ENCODE results near the gene GJB4. TPM values are rescaled to one million over a fixed set of nuclear protein-coding genes. Genes with fewer than 3 reads are reported as not detected.

GJB4 gene
- total RNA-seq, 1 donor, result not detected

DNA sequence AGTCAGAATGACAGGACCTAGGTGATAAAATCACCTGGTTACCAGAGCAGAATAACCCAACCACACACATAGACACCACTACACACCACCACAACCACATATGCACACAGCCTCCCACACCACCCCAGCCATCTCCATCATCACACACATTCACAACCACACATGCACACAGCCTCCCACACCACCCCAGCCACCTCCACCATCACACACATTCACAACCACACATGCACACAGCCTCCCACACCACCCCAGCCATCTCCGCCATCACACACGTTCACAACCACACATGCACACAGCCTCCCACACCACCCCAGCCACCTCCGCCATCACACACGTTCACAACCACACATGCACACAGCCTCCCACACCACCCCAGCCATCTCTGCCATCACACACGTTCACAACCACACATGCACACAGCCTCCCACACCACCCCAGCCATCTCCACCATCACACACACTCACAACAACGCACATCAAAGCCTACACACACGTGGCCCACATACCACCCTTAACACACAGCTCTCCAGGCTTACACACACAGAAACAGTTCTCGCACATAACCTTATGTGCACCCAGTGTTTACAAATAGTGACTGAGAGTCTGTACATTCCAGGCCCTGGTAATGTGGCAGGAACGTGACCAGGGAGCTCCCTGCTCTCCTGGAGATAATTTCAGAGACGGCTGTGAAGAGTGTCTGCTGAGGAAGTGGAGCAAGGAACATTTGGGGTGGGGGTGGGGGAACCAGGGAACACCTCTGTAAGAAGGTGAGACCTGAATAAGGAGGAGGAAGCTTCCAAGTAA, 18.2 kb downstream of the GJB4 start:
- DNase-seq (ENCODE audit: low read depth in 2 of 3, low spot score in 2 of 3), result no peak

DNA sequence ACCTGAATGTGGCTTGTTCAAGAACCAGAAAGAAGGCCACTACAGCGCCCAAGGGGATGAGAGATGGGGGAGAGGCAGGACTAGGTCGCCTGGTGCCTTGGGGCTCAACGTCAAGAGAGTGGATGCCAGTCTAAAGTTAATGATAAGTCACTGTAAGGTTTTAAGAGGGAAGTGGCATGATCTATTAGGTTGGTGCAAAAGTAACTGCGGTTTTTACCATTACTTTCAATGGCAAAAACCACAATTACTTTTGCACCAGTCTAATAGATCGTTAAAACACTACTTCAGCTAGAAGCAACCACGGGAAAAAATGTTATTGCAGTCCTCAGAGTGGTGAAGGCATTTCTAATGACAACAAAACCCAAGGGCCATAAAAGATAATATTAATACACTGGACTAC, 18.8 kb downstream of the GJB4 start:
- no peak for DNase-seq (ENCODE audit: low read depth in 2 of 3, low spot score in 2 of 3)

DNA sequence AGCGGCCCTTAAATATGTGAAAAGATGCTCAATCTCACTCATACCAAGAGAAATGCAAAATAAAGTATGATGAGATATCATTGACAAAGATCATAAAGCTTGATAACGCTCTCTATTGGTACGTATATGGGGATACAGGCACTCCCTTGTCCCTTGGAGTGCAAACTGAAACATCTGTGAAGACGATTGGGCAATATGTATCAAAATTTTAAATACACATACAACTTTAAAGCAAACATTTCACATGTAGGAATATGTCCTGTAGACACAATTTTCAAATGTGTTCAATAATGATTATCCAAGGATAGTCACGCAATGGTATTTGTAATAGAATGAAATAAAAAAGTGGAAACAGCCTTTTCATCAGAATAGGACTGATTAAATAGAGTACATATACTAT, 19.5 kb downstream of the GJB4 start:
- no peak for DNase-seq (ENCODE audit: low read depth in 2 of 3, low spot score in 2 of 3)

DNA sequence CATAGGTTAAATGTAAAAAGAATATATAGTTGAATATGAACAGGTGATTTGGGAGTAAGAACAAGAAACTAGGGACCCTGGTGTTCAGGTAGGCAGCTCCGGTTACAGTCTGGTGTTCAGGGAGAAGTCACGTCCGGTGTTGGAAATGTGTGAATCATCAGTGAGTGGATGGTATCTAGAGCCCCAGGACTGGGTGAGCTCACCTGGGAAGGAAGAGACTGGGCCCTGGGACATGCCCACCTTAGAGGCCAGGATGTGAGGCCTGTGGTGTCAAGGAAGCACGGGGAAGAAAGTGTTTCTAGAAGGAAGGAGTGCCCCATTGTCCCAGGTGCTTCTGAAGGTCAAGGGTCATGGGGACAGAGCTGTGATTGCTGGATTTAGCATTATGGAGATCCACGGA, 20.0 kb downstream of the GJB4 start:
- DNase-seq (ENCODE audit: low read depth in 2 of 3, low spot score in 2 of 3), result no peak

DNA sequence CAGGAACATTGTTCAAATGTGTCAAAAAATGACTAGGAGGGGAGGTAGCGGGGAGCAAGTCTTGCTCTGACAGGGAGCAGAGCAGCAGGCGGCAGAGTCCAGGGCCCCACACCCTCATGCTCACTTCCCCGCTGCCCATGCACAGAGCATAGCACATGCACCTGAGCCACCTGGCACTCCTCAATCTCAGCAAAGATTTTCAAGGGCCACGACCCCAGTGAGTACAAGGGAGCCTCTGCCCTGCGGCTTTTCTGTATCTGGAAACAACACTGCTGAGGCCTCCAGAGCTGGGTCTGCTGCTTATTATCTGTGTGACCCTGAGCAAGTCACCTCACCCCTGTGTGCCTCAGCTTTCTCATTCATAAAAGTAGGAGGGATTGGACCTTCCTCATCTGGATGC, 20.4 kb downstream of the GJB4 start:
- DNase-seq (ENCODE audit: low read depth in 2 of 3, low spot score in 2 of 3), result no peak

DNA sequence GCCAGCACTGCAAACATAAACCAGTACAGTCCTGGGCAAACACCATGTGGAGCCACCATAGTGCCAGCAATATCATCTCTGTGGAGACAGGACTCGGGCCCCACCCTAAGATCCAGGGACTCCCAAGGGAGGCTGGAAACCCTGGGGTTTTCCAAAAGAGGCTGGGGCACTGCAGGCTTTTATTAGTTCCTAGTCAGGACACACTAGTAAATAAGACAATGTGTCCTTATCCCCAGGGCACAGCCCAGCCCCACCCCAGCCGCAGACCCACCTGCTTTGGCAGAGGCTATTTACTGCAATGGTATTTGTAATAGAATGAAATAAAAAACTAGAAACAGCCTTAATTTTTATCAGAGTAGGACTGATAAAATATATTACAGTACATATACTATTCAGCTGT, 21.0 kb downstream of the GJB4 start:
- no peak for DNase-seq (ENCODE audit: low read depth in 2 of 3, low spot score in 2 of 3)

DNA sequence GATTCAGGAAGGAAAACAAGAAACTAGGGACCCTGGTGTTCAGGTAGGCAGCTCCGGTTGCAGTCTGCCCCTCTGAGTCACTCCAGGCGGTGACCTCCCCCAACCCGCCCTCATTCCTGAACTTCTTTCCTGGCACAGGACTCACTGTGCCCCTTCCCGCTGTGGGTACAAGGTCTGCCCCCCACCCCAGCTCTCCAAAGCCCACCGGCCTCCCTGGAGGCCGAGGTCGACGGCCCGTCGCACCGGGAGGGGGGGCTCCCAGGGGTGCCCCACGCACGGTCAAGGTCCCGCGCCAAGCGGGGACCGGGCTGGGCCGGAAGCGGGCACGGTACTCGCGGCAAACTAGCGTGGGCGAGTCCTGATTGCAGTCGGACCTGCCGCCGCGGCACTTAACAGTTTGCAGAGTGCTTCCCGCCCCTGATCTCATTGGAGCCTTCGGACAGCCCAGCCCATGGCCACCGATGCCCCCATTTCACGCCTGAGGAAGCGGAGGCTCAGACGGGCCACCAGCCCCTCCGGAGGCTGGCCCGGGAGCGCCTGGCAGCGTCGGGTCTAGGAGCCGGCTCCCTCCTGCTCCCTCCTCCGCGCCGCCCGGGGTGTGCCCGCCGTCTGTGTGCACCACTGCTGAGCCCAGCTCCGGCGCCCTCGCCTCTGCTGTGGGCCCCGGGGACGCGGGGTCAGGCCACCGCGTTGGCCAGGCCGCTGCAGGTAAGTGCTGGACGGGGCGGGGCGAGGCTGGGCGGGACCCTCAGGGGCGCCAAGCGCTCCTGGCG, 21.7 kb downstream of the GJB4 start, which contains the start of gene GJB3:
TSS of gene GJB3 (plus strand) at position 144 of the 773 bp plus-strand sequence. CDS start 3,549 bp downstream, outside the sequence.
- no peak for DNase-seq (ENCODE audit: low read depth in 2 of 3, low spot score in 2 of 3)

DNA sequence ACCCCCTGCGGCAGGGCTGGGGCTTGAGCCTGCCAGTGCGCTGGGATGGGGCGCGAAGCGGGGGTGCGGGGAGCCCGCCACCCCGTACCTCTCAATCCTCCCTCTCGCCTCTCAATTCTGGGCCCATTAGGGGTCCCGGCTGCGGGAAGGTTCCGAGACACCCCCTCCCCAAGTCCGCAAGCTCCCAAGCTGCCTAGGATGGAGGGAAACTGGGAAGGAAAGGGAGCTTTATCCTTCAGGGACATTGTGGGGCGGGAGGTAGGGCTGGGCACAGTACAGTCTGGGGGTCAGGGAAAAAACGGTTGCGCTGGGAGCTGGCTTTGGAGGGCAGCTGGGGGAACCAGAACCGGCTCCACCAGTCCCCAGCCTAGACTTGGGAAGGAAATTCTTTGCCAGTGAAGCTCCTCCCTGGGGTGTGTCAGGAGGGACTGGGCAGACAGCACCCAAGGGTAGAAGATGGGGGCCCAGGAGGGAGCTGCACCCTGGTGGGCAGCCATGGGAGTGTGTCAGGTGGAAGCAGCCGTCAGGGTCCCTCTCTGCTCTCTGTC, 22.4 kb downstream of the GJB4 start:
- DNase-seq (ENCODE audit: low read depth in 2 of 3, low spot score in 2 of 3), result no peak

DNA sequence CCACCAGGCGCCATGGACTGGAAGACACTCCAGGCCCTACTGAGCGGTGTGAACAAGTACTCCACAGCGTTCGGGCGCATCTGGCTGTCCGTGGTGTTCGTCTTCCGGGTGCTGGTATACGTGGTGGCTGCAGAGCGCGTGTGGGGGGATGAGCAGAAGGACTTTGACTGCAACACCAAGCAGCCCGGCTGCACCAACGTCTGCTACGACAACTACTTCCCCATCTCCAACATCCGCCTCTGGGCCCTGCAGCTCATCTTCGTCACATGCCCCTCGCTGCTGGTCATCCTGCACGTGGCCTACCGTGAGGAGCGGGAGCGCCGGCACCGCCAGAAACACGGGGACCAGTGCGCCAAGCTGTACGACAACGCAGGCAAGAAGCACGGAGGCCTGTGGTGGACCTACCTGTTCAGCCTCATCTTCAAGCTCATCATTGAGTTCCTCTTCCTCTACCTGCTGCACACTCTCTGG, 25.2 kb downstream of the GJB4 start:
- no peak for DNase-seq (ENCODE audit: low read depth in 2 of 3, low spot score in 2 of 3)

DNA sequence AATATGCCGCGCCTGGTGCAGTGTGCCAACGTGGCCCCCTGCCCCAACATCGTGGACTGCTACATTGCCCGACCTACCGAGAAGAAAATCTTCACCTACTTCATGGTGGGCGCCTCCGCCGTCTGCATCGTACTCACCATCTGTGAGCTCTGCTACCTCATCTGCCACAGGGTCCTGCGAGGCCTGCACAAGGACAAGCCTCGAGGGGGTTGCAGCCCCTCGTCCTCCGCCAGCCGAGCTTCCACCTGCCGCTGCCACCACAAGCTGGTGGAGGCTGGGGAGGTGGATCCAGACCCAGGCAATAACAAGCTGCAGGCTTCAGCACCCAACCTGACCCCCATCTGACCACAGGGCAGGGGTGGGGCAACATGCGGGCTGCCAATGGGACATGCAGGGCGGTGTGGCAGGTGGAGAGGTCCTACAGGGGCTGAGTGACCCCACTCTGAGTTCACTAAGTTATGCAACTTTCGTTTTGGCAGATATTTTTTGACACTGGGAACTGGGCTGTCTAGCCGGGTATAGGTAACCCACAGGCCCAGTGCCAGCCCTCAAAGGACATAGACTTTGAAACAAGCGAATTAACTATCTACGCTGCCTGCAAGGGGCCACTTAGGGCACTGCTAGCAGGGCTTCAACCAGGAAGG, 25.8 kb downstream of the GJB4 start:
- no peak for DNase-seq (ENCODE audit: low read depth in 2 of 3, low spot score in 2 of 3)

DNA sequence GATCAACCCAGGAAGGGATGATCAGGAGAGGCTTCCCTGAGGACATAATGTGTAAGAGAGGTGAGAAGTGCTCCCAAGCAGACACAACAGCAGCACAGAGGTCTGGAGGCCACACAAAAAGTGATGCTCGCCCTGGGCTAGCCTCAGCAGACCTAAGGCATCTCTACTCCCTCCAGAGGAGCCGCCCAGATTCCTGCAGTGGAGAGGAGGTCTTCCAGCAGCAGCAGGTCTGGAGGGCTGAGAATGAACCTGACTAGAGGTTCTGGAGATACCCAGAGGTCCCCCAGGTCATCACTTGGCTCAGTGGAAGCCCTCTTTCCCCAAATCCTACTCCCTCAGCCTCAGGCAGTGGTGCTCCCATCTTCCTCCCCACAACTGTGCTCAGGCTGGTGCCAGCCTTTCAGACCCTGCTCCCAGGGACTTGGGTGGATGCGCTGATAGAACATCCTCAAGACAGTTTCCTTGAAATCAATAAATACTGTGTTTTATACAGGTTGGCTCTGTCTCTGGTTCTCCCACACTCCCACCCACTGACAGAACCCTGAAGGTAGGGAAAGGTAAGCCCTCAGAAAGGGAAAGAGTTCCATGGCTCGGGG, 26.4 kb downstream of the GJB4 start:
- DNase-seq (ENCODE audit: low read depth in 2 of 3, low spot score in 2 of 3), result no peak

DNA sequence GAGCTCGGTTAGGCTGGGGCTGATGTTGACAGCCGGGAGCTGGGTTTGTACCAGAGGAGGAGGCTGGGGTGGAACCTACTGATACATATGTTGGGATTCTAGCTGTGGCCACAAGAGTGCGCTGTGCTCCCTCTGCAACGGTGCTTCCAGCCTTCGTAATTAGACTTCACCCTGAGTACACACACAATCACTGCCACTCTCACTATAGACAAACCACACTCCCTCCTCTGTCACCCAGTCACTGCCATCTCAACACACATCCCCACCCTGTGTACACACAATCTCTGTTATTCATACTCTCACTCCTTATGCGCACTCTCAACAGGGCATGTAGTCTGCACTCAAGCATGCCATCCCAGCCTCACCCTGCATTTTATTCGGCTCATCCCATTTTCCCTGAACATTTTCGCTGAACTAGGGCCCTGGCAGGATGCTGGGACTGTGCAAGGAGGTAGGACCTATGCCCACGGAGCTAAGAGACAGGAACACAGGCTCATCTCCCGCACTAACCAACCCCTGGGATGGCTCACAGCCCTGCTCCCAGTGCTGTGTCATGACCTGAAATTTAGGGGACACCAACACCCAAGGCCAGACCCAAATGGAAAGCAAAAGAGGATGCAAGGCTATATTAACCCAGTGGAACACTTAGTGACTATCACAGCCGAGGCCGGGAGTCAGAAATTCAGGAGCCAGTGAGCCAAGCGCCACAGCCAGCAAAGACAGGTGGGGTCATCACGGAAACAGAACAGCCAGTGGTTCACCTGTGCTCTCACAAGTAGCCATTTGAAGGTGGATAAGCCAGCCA, 27.2 kb downstream of the GJB4 start:
- DNase-seq (ENCODE audit: low read depth in 2 of 3, low spot score in 2 of 3), result peak; percentile 14 to 83 (median 65)

DNA sequence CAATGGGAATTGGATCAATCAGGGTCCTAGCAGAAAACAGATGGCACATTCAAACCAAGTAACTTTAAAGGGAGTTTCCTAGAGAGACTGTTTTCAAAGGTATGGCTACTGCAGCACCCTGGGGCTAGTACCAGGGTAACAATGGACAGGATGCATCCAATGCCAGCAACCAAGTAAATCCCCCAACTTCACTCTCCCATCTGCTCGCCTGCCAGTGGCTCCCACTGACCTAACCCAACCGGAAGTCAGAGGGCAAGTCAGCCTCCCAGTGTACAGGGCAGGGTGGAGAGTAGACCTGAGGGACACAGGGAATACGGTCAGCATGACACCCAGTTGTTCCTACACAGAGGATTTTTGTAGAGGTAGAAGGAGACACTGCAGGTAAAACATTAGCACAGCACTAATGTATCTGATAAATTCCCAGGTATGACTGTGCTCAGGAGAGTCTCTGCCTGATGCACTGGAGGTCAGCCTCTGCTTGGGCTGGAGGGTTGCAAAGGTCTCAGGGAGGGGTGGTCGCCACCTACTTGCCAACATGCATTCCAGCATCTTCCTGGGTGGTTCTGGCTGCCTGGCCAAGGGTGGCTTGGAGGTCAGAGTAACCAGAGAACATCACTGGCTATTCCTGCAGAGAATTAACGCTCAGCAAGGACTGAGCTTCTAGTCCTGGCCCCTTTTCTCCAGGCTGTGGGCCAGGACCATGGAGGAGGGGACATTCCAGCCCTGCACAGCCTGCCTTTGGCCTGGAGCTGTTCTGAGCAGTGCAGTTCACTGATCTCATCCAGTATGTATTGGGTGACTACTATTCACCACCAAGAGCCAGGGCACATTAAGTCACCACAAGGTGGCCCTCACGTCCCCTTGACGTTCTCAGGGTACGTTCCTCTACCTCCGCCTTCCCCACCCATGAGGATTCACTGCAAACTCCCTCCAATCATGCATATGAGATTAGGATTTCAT, 28.2 kb downstream of the GJB4 start:
- DNase-seq (ENCODE audit: low read depth in 2 of 3, low spot score in 2 of 3), result peak in 1 of 3 donors; percentile 35

DNA sequence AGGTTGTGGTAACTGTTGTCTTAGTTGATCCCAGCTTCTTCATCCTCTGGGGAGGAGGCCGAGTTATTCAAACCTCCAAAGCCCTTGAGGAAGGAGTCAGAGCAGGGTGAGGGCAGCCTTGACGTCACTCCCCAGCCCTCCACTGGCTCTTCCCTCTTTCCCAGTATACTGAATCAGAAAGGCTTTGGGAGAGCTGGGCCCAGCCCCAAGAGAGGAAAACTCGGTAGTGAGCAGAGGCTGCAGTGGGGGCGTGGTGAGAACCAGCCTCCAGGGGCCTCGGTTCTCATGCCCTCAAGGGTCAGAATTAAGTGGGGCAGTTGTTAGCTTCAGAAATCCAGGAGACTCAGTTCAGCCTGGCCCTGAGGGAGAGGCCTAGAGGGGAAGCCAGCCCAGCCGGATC, 31.4 kb downstream of the GJB4 start:
- DNase-seq (ENCODE audit: low read depth in 2 of 3, low spot score in 2 of 3), result no peak

DNA sequence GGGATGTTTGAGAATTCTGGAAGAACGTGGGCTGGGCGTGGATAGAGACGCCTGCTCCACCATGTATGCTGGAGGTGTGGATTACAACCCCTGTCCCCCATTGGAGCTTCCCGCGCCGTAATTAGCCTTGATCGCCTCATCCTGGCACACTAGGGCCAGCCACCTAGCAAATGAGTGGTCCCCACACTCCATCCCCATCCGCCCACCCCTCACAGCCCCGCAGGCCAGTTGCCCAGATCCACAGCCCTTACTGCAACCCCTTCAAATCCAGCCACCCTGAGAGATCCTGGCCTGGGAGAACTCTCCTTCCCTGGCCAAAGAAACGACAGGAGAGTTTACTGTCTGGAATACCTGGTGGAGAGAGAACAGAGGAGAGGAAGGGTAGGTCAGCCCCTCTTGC, 32.9 kb downstream of the GJB4 start:
- DNase-seq (ENCODE audit: low read depth in 2 of 3, low spot score in 2 of 3), result no peak

DNA sequence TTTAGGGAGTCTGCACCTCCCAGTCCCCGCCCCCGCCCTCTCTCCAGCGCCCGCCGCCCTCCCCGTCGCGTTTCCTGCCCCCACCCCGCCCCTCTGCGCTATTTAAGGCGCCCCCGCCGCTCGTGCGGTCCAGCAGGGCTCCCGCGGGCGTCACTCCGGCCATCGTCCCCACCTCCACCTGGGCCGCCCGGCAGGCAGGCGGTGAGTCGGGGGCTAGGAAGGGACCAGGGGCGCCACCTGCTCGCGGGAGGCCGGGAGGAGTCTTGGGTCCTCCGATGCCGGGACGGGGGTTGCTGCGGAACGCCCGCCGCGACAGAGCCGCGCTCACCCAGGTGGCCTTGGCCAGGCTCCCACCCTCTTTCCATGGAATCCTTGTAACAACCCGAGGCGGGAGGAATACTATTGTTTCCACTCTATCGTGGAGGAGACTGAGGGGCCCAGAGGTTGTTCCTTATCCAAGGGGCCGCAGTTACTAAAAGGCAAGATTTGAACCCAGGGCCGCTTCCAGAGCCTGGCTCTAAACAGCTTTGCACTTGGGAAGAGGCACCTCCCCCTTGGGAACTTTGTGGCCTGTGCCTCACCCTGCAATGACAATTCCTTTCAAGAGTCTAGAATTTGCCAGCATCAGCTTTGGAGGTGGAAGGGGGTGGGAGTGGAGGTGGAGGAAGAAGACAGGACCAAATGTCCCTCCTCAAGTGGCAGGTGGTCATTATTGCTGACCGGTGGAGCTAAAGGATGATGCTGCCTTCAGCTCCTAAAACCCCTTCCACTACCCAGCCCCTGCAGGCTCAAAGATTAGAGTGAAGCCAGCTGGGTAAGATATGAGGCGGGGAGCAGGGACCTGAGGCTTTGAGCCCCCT, 33.6 kb downstream of the GJB4 start, which contains the start of gene GJA4:
TSS of gene GJA4 (plus strand) at position 132 of the 860 bp plus-strand sequence. CDS start 1,215 bp downstream, outside the sequence.
- no peak for DNase-seq (ENCODE audit: low read depth in 2 of 3, low spot score in 2 of 3)

DNA sequence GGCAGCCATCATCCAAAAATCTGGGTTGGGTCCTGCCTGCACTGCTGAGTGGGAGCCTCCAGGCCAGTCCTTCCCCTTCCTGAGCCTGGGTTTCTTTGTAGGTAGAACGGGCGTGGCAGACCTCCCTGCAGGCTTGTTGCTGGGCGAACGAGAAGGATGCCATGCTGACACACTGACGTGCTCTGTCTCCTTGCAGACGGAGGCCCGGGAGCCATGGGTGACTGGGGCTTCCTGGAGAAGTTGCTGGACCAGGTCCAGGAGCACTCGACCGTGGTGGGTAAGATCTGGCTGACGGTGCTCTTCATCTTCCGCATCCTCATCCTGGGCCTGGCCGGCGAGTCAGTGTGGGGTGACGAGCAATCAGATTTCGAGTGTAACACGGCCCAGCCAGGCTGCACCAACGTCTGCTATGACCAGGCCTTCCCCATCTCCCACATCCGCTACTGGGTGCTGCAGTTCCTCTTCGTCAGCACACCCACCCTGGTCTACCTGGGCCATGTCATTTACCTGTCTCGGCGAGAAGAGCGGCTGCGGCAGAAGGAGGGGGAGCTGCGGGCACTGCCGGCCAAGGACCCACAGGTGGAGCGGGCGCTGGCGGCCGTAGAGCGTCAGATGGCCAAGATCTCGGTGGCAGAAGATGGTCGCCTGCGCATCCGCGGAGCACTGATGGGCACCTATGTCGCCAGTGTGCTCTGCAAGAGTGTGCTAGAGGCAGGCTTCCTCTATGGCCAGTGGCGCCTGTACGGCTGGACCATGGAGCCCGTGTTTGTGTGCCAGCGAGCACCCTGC, 34.7 kb downstream of the GJB4 start:
- no peak for DNase-seq (ENCODE audit: low read depth in 2 of 3, low spot score in 2 of 3)

Data from hematopoietic multipotent progenitor cell (in vitro differentiated cells).